Measurements from ENCODE around the gene COBL. TPM values are rescaled to one million over a fixed set of nuclear protein-coding genes. Genes with fewer than 3 reads are reported as not detected.

COBL gene
- total RNA-seq, 1 donor from 2014 or later = 27.9 TPM

GRCh38 chr7:51070151-51070550 lies 246.5 kb downstream of the COBL start:
- no peak overlapping the region for H3K4me3 ChIP-seq
- H3K36me3 ChIP-seq = no peaks in the 10 kb centered on the region
- peak; percentile 43 to 56 for ATAC-seq
- H3K4me1 ChIP-seq = peaks cover 37% of the 10 kb centered on the region
- intact Hi-C loops (cut with DNase I) = no loop called here
- H3K27ac ChIP-seq = no peak overlapping the region
- H3K27me3 ChIP-seq (ENCODE audit: low read depth) = no peaks in the 10 kb centered on the region
- TF ChIP-seq CTCF (IDR thresholded peaks at IDR 0.05) = no peak
- H3K9me3 ChIP-seq = no peaks in the 10 kb centered on the region
- no peak for DNase-seq

GRCh38 chr7:51069411-51070083 lies 247.1 kb downstream of the COBL start:
- Histone ChIP-seq H3K27ac (no peak overlapping the region), H3K36me3 (no peaks in the 10 kb centered on the region), H3K4me3 (no peak overlapping the region), H3K27me3 (ENCODE audit: low read depth) (no peaks in the 10 kb centered on the region), H3K4me1 (peaks cover 37% of the 10 kb centered on the region), H3K9me3 (no peaks in the 10 kb centered on the region)
- no peak for TF ChIP-seq CTCF (IDR thresholded peaks at IDR 0.05)
- ATAC-seq (peak in 1 of 2 donors; percentile 42), DNase-seq (no peak)
- intact Hi-C loops (cut with DNase I) = no loop called here

GRCh38 chr7:51068401-51068800 lies 248.2 kb downstream of the COBL start:
- intact Hi-C loops (cut with DNase I) = no loop called here
- Histone ChIP-seq H3K4me1 (peaks cover 37% of the 10 kb centered on the region), H3K4me3 (no peak overlapping the region), H3K27me3 (ENCODE audit: low read depth) (no peaks in the 10 kb centered on the region), H3K27ac (no peak overlapping the region), H3K36me3 (no peaks in the 10 kb centered on the region), H3K9me3 (no peaks in the 10 kb centered on the region)
- DNase-seq = no peak
- no peak for TF ChIP-seq CTCF (IDR thresholded peaks at IDR 0.05)
- ATAC-seq = no peak

GRCh38 chr7:51067757-51068156 lies 248.9 kb downstream of the COBL start:
- intact Hi-C loops (cut with DNase I) = no loop called here
- ATAC-seq = peak; percentile 9 to 55
- Histone ChIP-seq H3K4me3 (no peak overlapping the region), H3K4me1 (peaks cover 37% of the 10 kb centered on the region), H3K27me3 (ENCODE audit: low read depth) (no peaks in the 10 kb centered on the region), H3K36me3 (no peaks in the 10 kb centered on the region), H3K27ac (no peak overlapping the region), H3K9me3 (no peaks in the 10 kb centered on the region)
- TF ChIP-seq CTCF (IDR thresholded peaks at IDR 0.05) = peak; percentile 68
- DNase-seq = no peak

- Histone ChIP-seq H3K9me3 (no peaks in the 10 kb centered on the region), H3K27ac (no peak overlapping the region), H3K36me3 (no peaks in the 10 kb centered on the region), H3K27me3 (ENCODE audit: low read depth) (no peaks in the 10 kb centered on the region), H3K4me3 (no peak overlapping the region), H3K4me1 (peaks cover 37% of the 10 kb centered on the region)
- no peak for ATAC-seq
- no peak for DNase-seq
- no peak for TF ChIP-seq CTCF (IDR thresholded peaks at IDR 0.05)
- intact Hi-C loops (cut with DNase I) = no loop called here
Observed at GRCh38 chr7:51067258-51067657, 249.4 kb downstream of the COBL start.
